Neuron (in vitro differentiated cells): ENCODE measurements around the gene GPR26.

ENCODE experiments used
- H2AFZ ChIP-seq: one replicate; pipeline ENCODE4 v1.6.1; 2013; ENCODE audit warnings: low read depth, mild to moderate bottlenecking, inconsistent platforms, low read length, moderate library complexity
- H3K27me3 ChIP-seq: one replicate; pipeline ENCODE4 v1.6.1; 2013; ENCODE audit warnings: low read length; ENCODE audit not compliant: insufficient read depth
- H3K36me3 ChIP-seq: one replicate; pipeline ENCODE4 v1.6.1; 2013; ENCODE audit warnings: low read length; ENCODE audit not compliant: insufficient read depth
- H3K4me1 ChIP-seq: one replicate; pipeline ENCODE4 v1.6.1; 2013; ENCODE audit warnings: low read length; ENCODE audit not compliant: insufficient read depth
- H3K4me3 ChIP-seq: 2 replicates; pipeline ENCODE4 v1.5.1; 2013; ENCODE audit warnings: mild to moderate bottlenecking, low read length, moderate library complexity
- H3K9me3 ChIP-seq: one replicate; pipeline ENCODE4 v1.6.1; 2013; ENCODE audit warnings: low read length

Gene GPR26

GRCh38 chr10:123663522-123663921, 2.6 kb upstream of the GPR26 start:
- Histone ChIP-seq H3K27me3 (peaks cover 42% of the 10 kb centered on the region), H3K9me3 (no peaks in the 10 kb centered on the region)

DNA sequence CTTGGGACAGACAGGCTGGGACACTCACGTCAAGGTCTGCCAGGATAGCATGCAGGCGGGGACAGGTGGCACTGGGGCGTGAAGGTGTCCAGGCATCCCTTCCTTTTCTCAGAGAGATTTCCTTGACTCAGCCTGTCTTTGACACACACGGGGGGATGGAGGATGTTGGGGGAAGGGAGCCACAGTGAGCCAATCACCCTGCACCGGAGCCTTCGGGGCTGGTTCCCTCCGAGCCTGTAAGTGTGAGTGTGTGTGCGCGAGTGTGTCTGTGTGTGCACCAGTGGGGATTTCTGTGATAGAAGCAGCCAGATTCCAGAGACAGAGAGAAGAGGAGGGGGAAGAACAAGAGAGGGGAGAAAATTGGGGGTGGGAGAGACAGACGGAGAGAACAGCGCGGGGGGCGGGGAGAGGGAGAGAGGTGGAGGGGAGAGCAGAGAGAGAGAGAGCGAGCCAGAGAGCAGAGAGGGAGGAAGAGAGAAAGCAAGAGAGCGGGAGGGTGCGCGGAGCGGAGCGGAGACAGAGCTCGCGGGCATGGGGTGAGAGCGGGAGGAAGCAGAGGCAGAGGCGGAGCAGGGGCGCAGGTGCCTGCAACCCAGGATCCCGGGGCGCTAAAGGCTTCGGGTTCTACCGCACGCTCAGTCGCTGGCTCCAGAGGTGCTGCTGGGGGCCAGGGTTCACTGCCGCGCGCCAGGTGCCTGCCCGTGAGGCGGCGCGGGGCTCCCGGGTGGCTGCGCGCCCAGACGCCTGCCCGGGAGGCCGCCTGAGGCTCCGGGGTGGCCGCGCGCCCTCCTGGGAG, 466 bp upstream of the GPR26 start:
- no peaks in the 10 kb centered on the region for H3K9me3 ChIP-seq
- H3K4me3 ChIP-seq: no peak overlapping the region
- H3K27me3 ChIP-seq: peaks cover 57% of the 10 kb centered on the region
- no peaks in the 10 kb centered on the region for H3K36me3 ChIP-seq
- H3K4me1 ChIP-seq: no peaks in the 10 kb centered on the region
- no peak overlapping the region for H2AFZ ChIP-seq

More at GRCh38 chr10:123663522-123663921, 2.6 kb upstream of the GPR26 start:
- Histone ChIP-seq H2AFZ (no peak overlapping the region), H3K36me3 (no peaks in the 10 kb centered on the region), H3K4me3 (no peak overlapping the region), H3K4me1 (no peaks in the 10 kb centered on the region)

- Histone ChIP-seq H3K4me1 (no peaks in the 10 kb centered on the region), H3K9me3 (no peaks in the 10 kb centered on the region), H3K36me3 (no peaks in the 10 kb centered on the region), H2AFZ (no peak overlapping the region), H3K27me3 (peaks cover 50% of the 10 kb centered on the region), H3K4me3 (no peak overlapping the region)
Measured at GRCh38 chr10:123669886-123670285, 3.7 kb downstream of the GPR26 start.

GRCh38 chr10:123673198-123673597, 7.0 kb downstream of the GPR26 start:
- no peaks in the 10 kb centered on the region for H3K4me1 ChIP-seq
- H2AFZ ChIP-seq: no peak overlapping the region
- H3K9me3 ChIP-seq: no peaks in the 10 kb centered on the region
- no peaks in the 10 kb centered on the region for H3K36me3 ChIP-seq
- peaks cover 18% of the 10 kb centered on the region for H3K27me3 ChIP-seq
- H3K4me3 ChIP-seq: no peak overlapping the region

DNA sequence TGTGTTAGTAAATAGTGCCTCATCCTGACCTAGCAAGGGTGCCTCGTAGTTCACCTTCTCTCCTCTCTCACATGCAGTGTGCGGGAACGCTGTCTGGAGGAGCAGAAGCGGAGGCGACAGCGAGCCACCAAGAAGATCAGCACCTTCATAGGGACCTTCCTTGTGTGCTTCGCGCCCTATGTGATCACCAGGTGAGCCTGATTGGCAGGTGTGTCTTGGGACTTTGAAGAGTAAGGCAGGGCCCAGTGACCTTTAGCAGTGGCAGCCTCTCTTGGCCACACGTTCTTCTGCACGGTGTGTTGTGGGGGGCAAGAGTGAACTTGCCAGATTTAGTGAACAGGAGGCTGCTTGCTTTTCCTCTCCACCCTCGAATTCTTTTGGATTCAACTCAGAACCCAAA, 8.6 kb downstream of the GPR26 start:
- peaks cover 9% of the 10 kb centered on the region for H3K27me3 ChIP-seq
- no peaks in the 10 kb centered on the region for H3K9me3 ChIP-seq
- no peak overlapping the region for H2AFZ ChIP-seq
- H3K36me3 ChIP-seq: no peaks in the 10 kb centered on the region
- H3K4me1 ChIP-seq: no peaks in the 10 kb centered on the region
- H3K4me3 ChIP-seq: no peak overlapping the region

DNA sequence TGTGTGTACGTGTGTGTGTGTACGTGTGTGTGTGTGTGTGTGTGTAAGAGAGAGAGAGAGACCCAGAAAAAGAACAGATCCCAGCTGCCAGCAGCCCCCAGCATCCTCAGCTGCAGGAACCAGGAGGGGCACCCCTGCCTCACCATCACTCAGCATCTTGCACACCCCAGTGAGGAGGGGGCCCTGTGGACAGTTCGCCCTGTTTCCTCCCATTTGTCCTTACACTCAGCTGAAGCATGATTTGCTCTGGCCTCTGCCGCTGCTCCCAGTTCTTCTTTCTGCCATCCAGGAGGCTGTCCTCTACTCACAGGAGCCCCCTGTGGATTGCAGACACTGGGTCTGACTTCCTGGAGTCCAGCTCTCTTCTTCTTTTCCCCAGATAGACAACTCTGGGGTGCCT, 9.7 kb downstream of the GPR26 start:
- Histone ChIP-seq H3K4me1 (no peaks in the 10 kb centered on the region), H3K27me3 (no peaks in the 10 kb centered on the region), H3K9me3 (no peaks in the 10 kb centered on the region), H2AFZ (no peak overlapping the region), H3K36me3 (no peaks in the 10 kb centered on the region), H3K4me3 (no peak overlapping the region)

GRCh38 chr10:123677556-123677955, 11.4 kb downstream of the GPR26 start:
- Histone ChIP-seq H3K4me3 (no peak overlapping the region), H3K27me3 (no peaks in the 10 kb centered on the region), H3K36me3 (no peaks in the 10 kb centered on the region), H2AFZ (no peak overlapping the region), H3K9me3 (no peaks in the 10 kb centered on the region), H3K4me1 (no peaks in the 10 kb centered on the region)

GRCh38 chr10:123678376-123678775, 12.2 kb downstream of the GPR26 start:
- Histone ChIP-seq H3K27me3 (no peaks in the 10 kb centered on the region), H3K4me1 (no peaks in the 10 kb centered on the region), H3K9me3 (no peaks in the 10 kb centered on the region), H3K4me3 (no peak overlapping the region), H3K36me3 (no peaks in the 10 kb centered on the region), H2AFZ (no peak overlapping the region)

GRCh38 chr10:123681285-123681684, 15.1 kb downstream of the GPR26 start:
- peaks cover 3% of the 10 kb centered on the region for H3K27me3 ChIP-seq
- no peak overlapping the region for H3K4me3 ChIP-seq
- no peaks in the 10 kb centered on the region for H3K36me3 ChIP-seq
- H3K4me1 ChIP-seq: no peaks in the 10 kb centered on the region
- H3K9me3 ChIP-seq: no peaks in the 10 kb centered on the region
- H2AFZ ChIP-seq: no peak overlapping the region

DNA sequence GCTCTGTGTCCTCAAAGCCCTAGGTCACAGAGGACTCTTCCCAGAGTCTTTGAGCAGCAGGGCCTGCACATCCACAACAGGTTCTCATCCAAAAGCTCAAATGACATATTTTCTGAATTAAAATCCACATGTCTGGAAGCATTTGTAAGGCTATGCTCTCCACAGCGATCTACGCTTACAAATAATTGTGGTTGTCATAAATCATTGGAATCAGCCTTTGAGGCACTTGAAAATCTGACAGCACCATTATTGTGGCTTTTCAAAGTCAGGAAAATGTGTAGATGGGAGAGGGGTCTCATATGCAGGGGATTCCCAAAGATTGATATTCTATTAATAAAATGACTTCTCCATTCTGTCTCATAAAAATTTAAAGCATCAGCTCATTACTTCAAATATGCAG, 16.3 kb downstream of the GPR26 start:
- Histone ChIP-seq H3K27me3 (peaks cover 3% of the 10 kb centered on the region), H3K4me3 (no peak overlapping the region), H3K36me3 (no peaks in the 10 kb centered on the region), H2AFZ (no peak overlapping the region), H3K4me1 (no peaks in the 10 kb centered on the region), H3K9me3 (no peaks in the 10 kb centered on the region)

GRCh38 chr10:123683459-123683858, 17.3 kb downstream of the GPR26 start:
- H3K36me3 ChIP-seq: no peaks in the 10 kb centered on the region
- H3K9me3 ChIP-seq: no peaks in the 10 kb centered on the region
- H3K4me1 ChIP-seq: no peaks in the 10 kb centered on the region
- no peak overlapping the region for H3K4me3 ChIP-seq
- H2AFZ ChIP-seq: no peak overlapping the region
- H3K27me3 ChIP-seq: peaks cover 3% of the 10 kb centered on the region

GRCh38 chr10:123683865-123684264, 17.7 kb downstream of the GPR26 start:
- no peak overlapping the region for H2AFZ ChIP-seq
- H3K4me1 ChIP-seq: no peaks in the 10 kb centered on the region
- peaks cover 3% of the 10 kb centered on the region for H3K27me3 ChIP-seq
- no peak overlapping the region for H3K4me3 ChIP-seq
- H3K9me3 ChIP-seq: no peaks in the 10 kb centered on the region
- no peaks in the 10 kb centered on the region for H3K36me3 ChIP-seq

DNA sequence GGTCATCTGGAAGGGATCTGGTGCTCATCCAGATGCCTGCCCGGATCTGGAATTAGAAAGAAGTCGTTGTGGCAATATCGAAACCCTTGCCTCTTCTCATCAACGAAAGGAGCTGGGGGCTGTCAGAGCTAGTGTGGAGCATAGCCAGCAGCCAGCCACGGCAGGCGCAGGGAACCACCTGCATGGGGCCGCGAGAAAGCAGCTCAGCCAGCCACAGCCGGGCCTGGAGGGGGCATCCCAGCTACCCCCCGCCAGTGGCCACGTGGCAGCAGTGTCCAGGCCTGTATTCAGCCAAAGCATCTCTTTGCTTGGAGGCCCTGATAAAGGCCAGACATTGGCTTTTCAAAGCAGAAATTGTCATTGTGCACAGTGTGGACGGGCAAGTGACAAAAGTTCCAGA, 19.1 kb downstream of the GPR26 start:
- H3K27me3 ChIP-seq: peaks cover 3% of the 10 kb centered on the region
- no peak overlapping the region for H3K4me3 ChIP-seq
- H3K9me3 ChIP-seq: no peaks in the 10 kb centered on the region
- no peaks in the 10 kb centered on the region for H3K36me3 ChIP-seq
- no peaks in the 10 kb centered on the region for H3K4me1 ChIP-seq
- no peak overlapping the region for H2AFZ ChIP-seq

- H3K4me1 ChIP-seq: no peaks in the 10 kb centered on the region
- H3K36me3 ChIP-seq: no peaks in the 10 kb centered on the region
- H3K9me3 ChIP-seq: no peaks in the 10 kb centered on the region
- H3K27me3 ChIP-seq: peaks cover 3% of the 10 kb centered on the region
- H3K4me3 ChIP-seq: no peak overlapping the region
- no peak overlapping the region for H2AFZ ChIP-seq
Measured at GRCh38 chr10:123687758-123688157, 21.6 kb downstream of the GPR26 start.
